SW 1271 (cell line): ENCODE results near the gene TMEM8B.
A peak's percentile ranks its signal among the peaks of the same experiment; 100 is the strongest.

Experiments used
- DNase-seq, 2 experiments: peaks; one replicate each; lab custom pipeline; 2025; lab: John Stamatoyannopoulos, UW

Gene TMEM8B

GRCh38 chr9:35841645-35841900 is 12.5 kb downstream of the TMEM8B start:
- DNase-seq, result no peak

DNA sequence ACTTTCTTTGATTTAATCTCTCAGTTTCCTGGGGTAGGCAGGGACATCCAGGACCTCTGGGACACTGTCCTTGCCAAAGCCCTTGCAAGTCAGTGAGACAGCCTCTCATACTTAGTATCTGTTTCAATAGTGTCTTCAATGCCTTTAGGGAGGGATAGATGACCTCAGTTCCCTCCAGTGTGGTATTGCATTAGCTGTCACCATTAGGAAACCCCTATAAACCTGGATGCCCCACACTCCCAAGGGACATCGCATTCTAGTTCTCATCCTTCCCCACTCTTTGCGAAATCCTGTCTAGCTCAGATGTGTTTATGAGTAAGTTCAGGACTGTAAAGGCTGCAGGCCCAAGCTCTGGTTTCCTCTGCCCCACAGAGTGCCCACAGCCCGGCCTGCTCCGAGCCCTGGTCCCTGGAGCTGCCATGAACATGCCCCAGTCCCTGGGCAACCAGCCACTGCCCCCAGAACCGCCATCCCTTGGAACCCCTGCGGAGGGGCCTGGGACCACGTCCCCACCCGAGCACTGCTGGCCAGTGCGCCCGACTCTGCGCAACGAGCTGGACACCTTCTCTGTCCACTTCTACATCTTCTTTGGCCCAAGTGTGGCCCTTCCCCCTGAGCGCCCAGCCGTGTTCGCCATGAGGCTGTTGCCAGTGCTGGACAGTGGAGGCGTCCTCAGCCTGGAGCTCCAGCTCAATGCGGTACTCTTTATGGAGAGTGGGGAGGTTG is 13.2 kb downstream of the TMEM8B start:
- no peak for DNase-seq

GRCh38 chr9:35842795-35843194 is 13.8 kb downstream of the TMEM8B start:
- DNase-seq, result no peak

GRCh38 chr9:35844628-35845270 is 15.7 kb downstream of the TMEM8B start:
- peak in 1 of 2 experiments; percentile 52 for DNase-seq

DNA sequence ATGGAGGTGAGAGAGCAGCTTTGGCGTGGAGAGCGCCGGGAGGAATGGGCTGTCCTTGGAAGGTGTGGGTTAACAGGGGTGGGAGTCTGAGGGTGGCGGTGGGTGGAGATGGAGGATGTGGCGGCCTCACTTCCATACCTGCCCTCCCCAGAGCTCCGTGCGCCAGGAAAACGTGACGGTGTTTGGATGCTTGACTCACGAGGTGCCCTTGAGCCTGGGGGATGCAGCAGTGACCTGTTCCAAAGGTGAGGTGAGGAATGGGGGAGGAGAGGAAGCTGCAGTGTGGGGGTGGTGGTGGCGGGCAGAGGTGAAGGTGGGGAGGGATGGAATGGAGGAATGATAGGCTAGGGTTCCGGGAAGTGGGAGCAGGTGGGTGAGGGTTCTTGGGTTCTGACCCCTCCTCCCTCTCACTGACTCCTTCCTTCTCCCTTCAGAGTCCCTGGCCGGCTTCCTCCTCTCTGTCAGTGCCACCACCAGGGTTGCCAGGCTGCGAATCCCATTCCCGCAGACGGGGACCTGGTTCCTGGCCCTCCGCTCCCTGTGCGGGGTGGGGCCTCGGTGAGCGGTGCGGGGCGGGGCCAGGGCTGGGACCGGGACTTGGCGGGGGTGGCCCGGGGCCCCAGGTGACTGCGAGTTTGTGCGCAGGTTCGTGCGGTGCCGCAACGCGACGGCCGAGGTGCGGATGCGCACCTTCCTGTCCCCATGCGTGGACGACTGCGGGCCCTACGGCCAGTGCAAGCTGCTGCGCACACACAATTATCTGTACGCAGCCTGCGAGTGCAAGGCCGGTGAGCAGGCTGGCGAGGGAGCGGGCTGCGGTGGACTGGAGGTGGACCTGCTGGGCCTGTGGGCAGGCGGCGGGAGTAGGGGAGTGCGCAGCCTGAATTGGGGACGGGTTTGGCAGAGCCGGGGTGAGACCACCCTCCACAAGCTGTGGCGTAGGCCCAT is 17.1 kb downstream of the TMEM8B start:
- no peak for DNase-seq

- no peak for DNase-seq
These were observed 19.0 kb downstream of the TMEM8B start for GRCh38 chr9:35847792-35848572.

DNA sequence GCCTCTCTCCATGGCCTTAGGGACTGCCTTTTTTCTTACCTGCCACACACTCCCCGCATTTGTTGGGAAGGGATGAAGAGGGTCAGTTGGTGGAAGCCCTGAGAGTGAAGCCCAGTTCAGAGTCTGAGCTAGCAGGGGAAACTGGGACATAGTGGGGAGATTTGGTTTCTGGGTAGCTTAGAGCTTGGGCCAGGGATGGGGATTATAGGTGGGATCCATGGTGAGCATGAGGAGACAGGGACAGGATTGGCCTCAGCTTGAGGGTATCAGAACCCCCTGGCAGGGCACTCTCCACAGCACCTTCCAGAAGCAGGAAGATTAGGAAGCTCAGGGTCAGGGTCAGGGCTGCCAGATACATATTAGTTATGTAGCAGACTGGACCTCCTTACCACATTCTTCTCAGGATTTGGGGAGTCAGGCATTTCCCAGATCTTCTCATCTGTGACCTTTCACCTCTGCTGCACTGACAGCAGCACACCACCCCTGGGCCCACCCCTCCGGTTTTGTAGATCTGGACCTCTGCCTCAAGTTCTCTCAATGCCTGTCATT is 23.3 kb downstream of the TMEM8B start:
- no peak for DNase-seq

- no peak for DNase-seq
These were observed 24.1 kb downstream of the TMEM8B start for GRCh38 chr9:35852876-35853865.

DNA sequence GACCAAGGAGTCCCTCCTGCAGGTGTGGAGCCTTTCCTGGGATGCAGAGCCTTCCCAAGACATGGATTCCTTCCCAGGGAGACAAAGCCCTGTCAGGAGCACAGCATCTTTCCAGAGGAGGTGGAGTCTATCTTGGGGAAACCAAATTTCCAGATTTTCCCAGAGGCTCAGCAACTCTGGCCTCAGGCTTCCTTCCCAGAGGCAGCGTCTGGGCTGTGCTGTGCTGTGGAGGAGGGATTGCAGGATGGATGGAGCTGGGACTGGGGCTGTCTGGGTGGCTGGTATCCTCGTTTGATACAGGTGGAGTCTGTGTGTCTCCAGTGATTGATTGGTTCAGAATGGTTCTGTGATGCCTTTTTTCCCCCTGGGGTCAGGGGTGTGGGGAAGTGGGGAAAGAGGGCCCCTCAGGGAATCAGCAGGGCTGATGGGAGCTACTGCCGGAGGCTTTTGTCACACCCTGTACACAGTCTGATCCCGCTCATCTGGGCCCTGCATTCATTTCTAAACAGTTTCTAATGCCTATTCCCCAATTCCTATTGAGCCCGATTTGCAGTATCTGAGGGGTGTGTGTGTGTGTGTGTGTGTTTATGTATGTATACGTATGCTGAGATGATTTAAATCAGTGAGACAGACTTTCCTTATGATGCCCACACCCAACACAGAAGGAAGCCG is 25.2 kb downstream of the TMEM8B start:
- DNase-seq, result no peak

GRCh38 chr9:35856206-35856605 is 27.2 kb downstream of the TMEM8B start:
- DNase-seq, result no peak

- DNase-seq, result no peak
These were observed 27.9 kb downstream of the TMEM8B start for GRCh38 chr9:35856882-35857281.

DNA sequence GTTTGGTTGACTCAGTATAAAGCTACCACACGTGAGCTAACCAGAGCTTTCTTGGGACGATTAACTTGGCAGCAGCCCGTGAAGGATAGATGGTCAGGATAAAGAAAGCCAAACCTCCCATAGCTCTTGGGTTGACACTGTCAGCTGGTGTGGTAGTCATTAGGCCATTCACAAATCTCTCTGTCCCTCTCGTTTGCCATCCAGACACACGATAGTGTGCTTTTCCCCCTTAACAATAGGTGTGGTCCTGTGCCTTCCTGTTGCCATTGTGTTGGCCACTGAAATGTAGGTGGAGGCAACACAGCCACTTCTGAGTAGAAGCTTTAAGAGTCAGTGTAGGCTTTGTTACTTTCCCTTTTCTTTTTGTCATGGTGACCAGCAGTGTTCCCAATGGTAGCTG is 29.4 kb downstream of the TMEM8B start:
- no peak for DNase-seq

- DNase-seq, result no peak
These were observed 30.4 kb downstream of the TMEM8B start for GRCh38 chr9:35859310-35859989.

DNA sequence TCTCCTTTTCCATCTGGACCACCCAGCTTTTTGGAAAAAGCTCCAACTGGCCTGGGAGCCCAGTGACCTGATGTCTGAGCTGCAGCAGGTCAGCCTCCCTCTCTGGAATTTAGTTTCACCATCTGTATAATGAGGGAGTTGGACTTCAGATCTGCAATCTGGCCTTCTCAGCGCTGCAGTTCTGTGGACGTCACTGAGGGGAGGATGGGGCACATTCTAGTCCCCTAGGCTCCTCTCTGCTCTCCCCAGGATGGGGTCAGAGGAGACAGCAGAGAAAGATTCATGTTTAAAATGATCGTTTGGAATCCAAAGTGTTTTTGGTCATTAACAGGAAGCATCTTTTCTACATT is 30.9 kb downstream of the TMEM8B start:
- DNase-seq, result no peak

DNA sequence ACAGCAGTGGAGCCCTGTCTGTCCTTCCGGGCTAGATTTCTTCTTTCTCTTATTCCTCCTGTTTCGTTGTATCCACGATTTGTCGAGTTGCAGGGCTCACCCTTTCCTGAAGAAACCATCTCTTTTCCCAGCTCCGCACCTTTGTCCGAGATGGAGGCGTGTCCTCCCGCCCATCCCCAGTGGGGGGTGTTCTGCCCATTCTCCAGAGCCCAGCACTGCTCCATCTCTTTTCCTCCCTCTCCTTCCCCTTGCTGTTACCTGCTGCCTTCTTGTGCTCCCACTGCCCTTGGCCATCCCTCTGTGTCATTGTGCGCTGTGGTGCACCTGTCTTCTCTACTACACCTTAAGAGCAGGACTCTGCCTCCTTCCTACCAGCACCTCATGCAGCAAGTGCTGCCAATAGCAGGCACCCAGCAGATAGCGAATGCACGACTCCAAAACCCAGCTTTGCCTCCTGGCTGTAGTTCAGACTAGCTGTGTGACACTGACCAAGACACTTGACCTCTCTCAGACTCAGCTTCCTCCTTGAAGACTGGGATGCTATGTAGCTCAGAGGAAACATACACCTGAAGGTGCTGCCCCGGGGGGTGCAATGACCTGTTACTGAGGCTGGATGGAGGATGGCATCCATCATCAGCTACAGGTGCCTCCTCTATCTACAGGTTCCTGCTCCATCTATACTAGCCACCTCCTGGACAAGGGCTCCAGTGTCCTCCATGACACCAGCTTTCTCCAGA is 32.3 kb downstream of the TMEM8B start:
- no peak for DNase-seq

DNA sequence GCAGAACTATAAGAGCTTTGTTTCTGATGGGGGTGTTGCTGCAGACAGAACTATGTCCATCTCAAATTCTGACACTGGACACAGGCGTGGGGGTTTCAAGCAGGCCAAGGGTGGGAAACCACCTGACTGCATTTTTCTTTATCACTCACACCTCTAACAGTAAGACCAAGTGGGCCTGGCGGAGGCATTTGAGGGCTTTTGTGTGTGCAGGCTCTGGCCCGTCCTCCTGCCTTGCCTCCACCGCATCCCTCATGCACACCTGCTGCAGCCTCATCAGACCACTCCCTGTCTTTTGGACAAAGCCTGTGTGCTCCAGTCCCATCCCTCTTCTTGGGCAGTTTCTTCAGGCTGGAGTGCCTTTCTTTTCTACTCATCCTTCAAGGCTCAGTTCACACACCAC is 33.3 kb downstream of the TMEM8B start:
- DNase-seq, result no peak

DNA sequence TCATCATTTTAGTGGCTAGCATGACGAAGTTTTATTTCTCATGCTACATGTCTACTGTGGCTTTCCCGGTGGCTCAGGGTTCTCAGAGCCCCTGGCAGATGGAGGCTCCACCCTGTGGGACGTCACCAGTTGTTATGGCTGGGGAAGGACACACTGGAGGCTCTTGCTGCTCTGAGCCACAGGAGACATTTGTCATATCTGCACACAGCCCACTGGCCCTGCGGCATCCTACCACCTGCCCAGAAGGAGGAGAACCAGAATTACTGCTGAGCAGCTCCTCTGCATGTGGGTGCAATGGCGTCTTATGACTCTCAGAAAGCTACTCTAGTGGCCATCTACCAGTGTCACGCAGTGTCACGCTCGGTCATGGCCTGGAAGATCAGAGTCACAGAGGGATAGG is 34.6 kb downstream of the TMEM8B start:
- no peak for DNase-seq

- DNase-seq, result no peak
These were observed 35.7 kb downstream of the TMEM8B start for GRCh38 chr9:35864695-35865255.

DNA sequence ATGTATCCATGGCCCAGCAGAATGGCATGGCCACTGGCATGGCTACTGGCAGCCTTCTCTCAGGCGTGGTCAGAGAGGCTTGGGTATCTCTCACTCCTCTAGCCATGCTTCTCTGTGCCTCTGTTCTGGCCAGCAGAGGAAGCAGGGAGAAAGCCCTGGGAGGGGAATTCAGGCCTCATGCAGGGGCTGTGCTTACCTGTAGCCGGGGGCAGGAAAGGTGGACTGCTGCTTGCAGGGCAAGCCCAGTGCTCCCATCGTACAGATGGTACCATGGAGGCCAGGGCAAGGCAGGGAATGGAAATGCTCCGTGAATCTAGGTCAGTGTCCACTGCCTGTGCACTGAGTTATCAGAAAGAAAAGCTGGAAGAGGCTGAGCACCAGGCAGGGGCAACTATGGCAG is 38.5 kb downstream of the TMEM8B start:
- no peak for DNase-seq
